ENCODE measurements around the gene METTL9.

The METTL9 gene

GRCh38 chr16:21598206-21598605, 1.2 kb upstream of the METTL9 start:
- Histone ChIP-seq H3K4me3 (ENCODE audit: low read length) (no peak overlapping the region), H2BK5ac (ENCODE audit: low read length) (no peak overlapping the region), H2AK5ac (ENCODE audit: low read length) (no peak overlapping the region), H3K27ac (ENCODE audit: low read depth, low read length) (no peak overlapping the region), H3K56ac (ENCODE audit: low read length) (peak overlapping the region; percentile 99), H3K18ac (ENCODE audit: low read length) (no peak overlapping the region), H2BK15ac (replicated peaks; ENCODE audit: low read depth) (no peak overlapping the region), H3K79me2 (ENCODE audit: control insufficient read depth, insufficient read depth, low read length) (peaks cover 24% of the 10 kb centered on the region), H4K5ac (ENCODE audit: low read length) (no peak overlapping the region), H3K79me1 (ENCODE audit: low read length) (peaks cover 7% of the 10 kb centered on the region), H3K36me3 (ENCODE audit: control insufficient read depth, insufficient read depth, low read length) (no peaks in the 10 kb centered on the region), H3K4me2 (ENCODE audit: low read length) (no peak overlapping the region), H4K8ac (ENCODE audit: low read depth, low read length) (no peak overlapping the region), H2BK120ac (ENCODE audit: low read depth, low read length) (no peak overlapping the region), H3K4me1 (ENCODE audit: control insufficient read depth, low read depth, low read length) (no peaks in the 10 kb centered on the region), H3K4ac (ENCODE audit: low read depth, low read length) (no peak overlapping the region), H3K9ac (ENCODE audit: low read length) (peak overlapping the region; percentile 97), H3K23ac (ENCODE audit: low read length) (no peak overlapping the region), H3K27me3 (ENCODE audit: insufficient read depth, low read length, poor library complexity) (no peaks in the 10 kb centered on the region)
- DNase-seq, result no peak
- no CpG with 5 or more reads among the region's 12 CpGs for WGBS (ENCODE audit: extremely low coverage, insufficient coverage, low lambda C conversion rate)

GRCh38 chr16:21598701-21599121, 666 bp upstream of the METTL9 start:
- H3K27ac ChIP-seq (ENCODE audit: low read depth, low read length), result peak overlapping the region; percentile 56
- H3K79me2 ChIP-seq (ENCODE audit: control insufficient read depth, insufficient read depth, low read length), result peaks cover 27% of the 10 kb centered on the region
- no peak overlapping the region for H2AK5ac ChIP-seq (ENCODE audit: low read length)
- peaks cover 8% of the 10 kb centered on the region for H3K79me1 ChIP-seq (ENCODE audit: low read length)
- peak overlapping the region; percentile 99 for H3K23ac ChIP-seq (ENCODE audit: low read length)
- H3K56ac ChIP-seq (ENCODE audit: low read length), result peak overlapping the region; percentile 99
- H3K27me3 ChIP-seq (ENCODE audit: insufficient read depth, low read length, poor library complexity), result no peaks in the 10 kb centered on the region
- no peaks in the 10 kb centered on the region for H3K4me1 ChIP-seq (ENCODE audit: control insufficient read depth, low read depth, low read length)
- peak; percentile 23 for DNase-seq
- no peak overlapping the region for H4K8ac ChIP-seq (ENCODE audit: low read depth, low read length)
- no peaks in the 10 kb centered on the region for H3K36me3 ChIP-seq (ENCODE audit: control insufficient read depth, insufficient read depth, low read length)
- H3K4me3 ChIP-seq (ENCODE audit: low read length), result peak overlapping the region; percentile 88
- peak overlapping the region; percentile 71 for H3K18ac ChIP-seq (ENCODE audit: low read length)
- H2BK5ac ChIP-seq (ENCODE audit: low read length), result peak overlapping the region; percentile 54
- no peak overlapping the region for H2BK15ac ChIP-seq (replicated peaks; ENCODE audit: low read depth)
- H3K4ac ChIP-seq (ENCODE audit: low read depth, low read length), result peak overlapping the region; percentile 83
- H4K5ac ChIP-seq (ENCODE audit: low read length), result no peak overlapping the region
- no CpG with 5 or more reads among the region's 13 CpGs for WGBS (ENCODE audit: extremely low coverage, insufficient coverage, low lambda C conversion rate)
- peak overlapping the region; percentile 28 for H2BK120ac ChIP-seq (ENCODE audit: low read depth, low read length)
- H3K4me2 ChIP-seq (ENCODE audit: low read length), result peak overlapping the region; percentile 95
- H3K9ac ChIP-seq (ENCODE audit: low read length), result peak overlapping the region; percentile 97

- H3K4me2 ChIP-seq (ENCODE audit: low read length), result peak overlapping the region; percentile 55
- H3K4me3 ChIP-seq (ENCODE audit: low read length), result peak overlapping the region; percentile 77
- H2BK5ac ChIP-seq (ENCODE audit: low read length), result no peak overlapping the region
- H3K27ac ChIP-seq (ENCODE audit: low read depth, low read length), result peak overlapping the region; percentile 99
- peak overlapping the region; percentile 69 for H2BK120ac ChIP-seq (ENCODE audit: low read depth, low read length)
- H2BK15ac ChIP-seq (replicated peaks; ENCODE audit: low read depth), result no peak overlapping the region
- H3K79me1 ChIP-seq (ENCODE audit: low read length), result peaks cover 15% of the 10 kb centered on the region
- no peaks in the 10 kb centered on the region for H3K36me3 ChIP-seq (ENCODE audit: control insufficient read depth, insufficient read depth, low read length)
- H3K4ac ChIP-seq (ENCODE audit: low read depth, low read length), result peak overlapping the region; percentile 89
- H4K5ac ChIP-seq (ENCODE audit: low read length), result no peak overlapping the region
- peak; percentile 28 for DNase-seq
- peak overlapping the region; percentile 37 for H3K23ac ChIP-seq (ENCODE audit: low read length)
- H3K18ac ChIP-seq (ENCODE audit: low read length), result peak overlapping the region; percentile 78
- H3K4me1 ChIP-seq (ENCODE audit: control insufficient read depth, low read depth, low read length), result no peaks in the 10 kb centered on the region
- H2AK5ac ChIP-seq (ENCODE audit: low read length), result no peak overlapping the region
- peak overlapping the region; percentile 95 for H4K8ac ChIP-seq (ENCODE audit: low read depth, low read length)
- H3K79me2 ChIP-seq (ENCODE audit: control insufficient read depth, insufficient read depth, low read length), result peaks cover 40% of the 10 kb centered on the region
- peak overlapping the region; percentile 72 for H3K9ac ChIP-seq (ENCODE audit: low read length)
- no peaks in the 10 kb centered on the region for H3K27me3 ChIP-seq (ENCODE audit: insufficient read depth, low read length, poor library complexity)
- no CpG with 5 or more reads among the region's 52 CpGs for WGBS (ENCODE audit: extremely low coverage, insufficient coverage, low lambda C conversion rate)
- H3K56ac ChIP-seq (ENCODE audit: low read length), result peak overlapping the region; percentile 99
These were observed 825 bp downstream of the METTL9 start for GRCh38 chr16:21600031-21600773.

- peaks cover 17% of the 10 kb centered on the region for H3K79me1 ChIP-seq (ENCODE audit: low read length)
- H2AK5ac ChIP-seq (ENCODE audit: low read length), result no peak overlapping the region
- no peak overlapping the region for H3K27ac ChIP-seq (ENCODE audit: low read depth, low read length)
- H2BK120ac ChIP-seq (ENCODE audit: low read depth, low read length), result no peak overlapping the region
- peaks cover 56% of the 10 kb centered on the region for H3K79me2 ChIP-seq (ENCODE audit: control insufficient read depth, insufficient read depth, low read length)
- no peak overlapping the region for H4K8ac ChIP-seq (ENCODE audit: low read depth, low read length)
- no peak overlapping the region for H3K9ac ChIP-seq (ENCODE audit: low read length)
- H3K56ac ChIP-seq (ENCODE audit: low read length), result no peak overlapping the region
- no CpG with 5 or more reads among the region's 3 CpGs for WGBS (ENCODE audit: extremely low coverage, insufficient coverage, low lambda C conversion rate)
- no peaks in the 10 kb centered on the region for H3K4me1 ChIP-seq (ENCODE audit: control insufficient read depth, low read depth, low read length)
- H2BK5ac ChIP-seq (ENCODE audit: low read length), result no peak overlapping the region
- no peak overlapping the region for H3K4me3 ChIP-seq (ENCODE audit: low read length)
- no peak overlapping the region for H3K18ac ChIP-seq (ENCODE audit: low read length)
- no peak overlapping the region for H4K5ac ChIP-seq (ENCODE audit: low read length)
- H3K36me3 ChIP-seq (ENCODE audit: control insufficient read depth, insufficient read depth, low read length), result no peaks in the 10 kb centered on the region
- H3K23ac ChIP-seq (ENCODE audit: low read length), result no peak overlapping the region
- H2BK15ac ChIP-seq (replicated peaks; ENCODE audit: low read depth), result no peak overlapping the region
- no peaks in the 10 kb centered on the region for H3K27me3 ChIP-seq (ENCODE audit: insufficient read depth, low read length, poor library complexity)
- no peak overlapping the region for H3K4me2 ChIP-seq (ENCODE audit: low read length)
- no peak overlapping the region for H3K4ac ChIP-seq (ENCODE audit: low read depth, low read length)
- DNase-seq, result no peak
These were observed 3.4 kb downstream of the METTL9 start for GRCh38 chr16:21602785-21603184.

- Histone ChIP-seq H3K4me3 (ENCODE audit: low read length) (no peak overlapping the region), H4K5ac (ENCODE audit: low read length) (no peak overlapping the region), H3K4me1 (ENCODE audit: control insufficient read depth, low read depth, low read length) (peaks cover 3% of the 10 kb centered on the region), H2BK120ac (ENCODE audit: low read depth, low read length) (no peak overlapping the region), H4K8ac (ENCODE audit: low read depth, low read length) (no peak overlapping the region), H2AK5ac (ENCODE audit: low read length) (no peak overlapping the region), H3K9ac (ENCODE audit: low read length) (no peak overlapping the region), H3K79me1 (ENCODE audit: low read length) (peaks cover 26% of the 10 kb centered on the region), H3K4ac (ENCODE audit: low read depth, low read length) (no peak overlapping the region), H2BK15ac (replicated peaks; ENCODE audit: low read depth) (no peak overlapping the region), H3K4me2 (ENCODE audit: low read length) (no peak overlapping the region), H3K36me3 (ENCODE audit: control insufficient read depth, insufficient read depth, low read length) (no peaks in the 10 kb centered on the region), H3K79me2 (ENCODE audit: control insufficient read depth, insufficient read depth, low read length) (peaks cover 65% of the 10 kb centered on the region), H3K23ac (ENCODE audit: low read length) (no peak overlapping the region), H3K56ac (ENCODE audit: low read length) (no peak overlapping the region), H2BK5ac (ENCODE audit: low read length) (no peak overlapping the region), H3K27ac (ENCODE audit: low read depth, low read length) (no peak overlapping the region), H3K18ac (ENCODE audit: low read length) (no peak overlapping the region), H3K27me3 (ENCODE audit: insufficient read depth, low read length, poor library complexity) (no peaks in the 10 kb centered on the region)
- WGBS (ENCODE audit: extremely low coverage, insufficient coverage, low lambda C conversion rate), result no CpG with 5 or more reads among the region's 3 CpGs
- DNase-seq, result no peak
These were observed 4.6 kb downstream of the METTL9 start for GRCh38 chr16:21603928-21604327.

Data from mesendoderm (in vitro differentiated cells).